Measurements from ENCODE around the gene CFHR1.
"Not testable (repeated sequence)": the region's sequence is repeated elsewhere in the genome, so short reads cannot be mapped to it uniquely, and the experiment has no call there.

The CFHR1 gene

DNA sequence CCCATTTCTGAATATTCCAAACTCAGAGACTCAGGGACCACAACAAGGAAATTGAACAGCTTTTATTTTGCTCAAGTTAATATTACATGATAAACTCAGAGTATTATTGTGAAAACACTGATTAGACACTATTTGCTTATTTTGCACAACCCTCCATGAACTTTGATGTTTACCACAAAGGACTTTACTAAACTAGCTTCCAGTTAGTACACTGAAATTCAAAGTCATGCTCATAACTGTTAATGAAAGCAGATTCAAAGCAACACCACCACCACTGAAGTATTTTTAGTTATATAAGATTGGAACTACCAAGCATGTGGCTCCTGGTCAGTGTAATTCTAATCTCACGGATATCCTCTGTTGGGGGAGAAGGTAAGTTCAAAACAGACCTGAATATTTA, at the start of gene CFHR1:
CFHR1 (plus strand) TSS at position 201 of the 400 bp plus-strand sequence; CDS start at position 315, 114 bp downstream.
- peak; percentile 53 for FAIRE-seq
- not testable (repeated sequence) for DNase-seq (ENCODE audit: insufficient read length, low spot score)

DNA sequence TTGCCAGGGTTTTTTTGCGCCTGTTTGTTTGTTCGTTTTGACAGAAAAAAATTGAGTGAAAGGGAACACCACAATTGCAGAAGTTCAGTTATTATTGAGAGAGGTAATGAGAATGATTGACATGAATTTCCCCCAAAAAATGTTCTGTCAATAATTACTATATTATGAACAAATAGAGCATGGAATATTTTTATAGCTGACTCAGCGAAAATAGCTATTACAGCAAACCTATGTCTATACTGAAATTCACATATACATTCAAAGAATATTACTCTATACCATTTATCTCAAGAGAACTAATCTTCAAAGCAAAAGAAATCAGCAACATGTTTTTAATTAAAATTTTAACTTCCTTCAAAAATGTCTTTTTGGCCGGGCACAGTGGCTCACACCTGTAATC, 49.7 kb upstream of the CFHR1 start:
- not testable (repeated sequence) for DNase-seq (ENCODE audit: insufficient read length, low spot score)
- FAIRE-seq: peak; percentile 65

DNA sequence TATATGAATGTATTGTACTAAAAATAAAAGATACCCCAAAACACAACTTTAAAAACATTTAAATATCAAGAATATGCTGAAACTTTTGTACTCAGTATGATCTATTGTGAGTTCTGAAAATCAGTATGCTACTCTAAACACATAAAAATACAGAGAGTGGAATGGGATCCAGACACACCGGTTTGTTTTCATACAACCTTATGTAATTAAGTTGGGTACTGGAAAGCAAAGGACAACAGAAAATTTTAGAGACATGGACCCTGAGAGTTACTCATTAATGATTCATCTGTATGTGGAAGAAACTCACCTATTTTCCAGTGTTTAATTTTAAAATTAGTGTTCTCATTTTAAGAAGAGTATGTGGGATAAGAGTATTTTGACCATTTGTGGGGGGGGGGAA, 45.8 kb upstream of the CFHR1 start:
- DNase-seq (ENCODE audit: insufficient read length, low spot score) (no peak), FAIRE-seq (no peak)
- TF ChIP-seq POLR2A (IDR thresholded peaks at IDR 0.05; ENCODE audit: low read depth, low read length): no peak

DNA sequence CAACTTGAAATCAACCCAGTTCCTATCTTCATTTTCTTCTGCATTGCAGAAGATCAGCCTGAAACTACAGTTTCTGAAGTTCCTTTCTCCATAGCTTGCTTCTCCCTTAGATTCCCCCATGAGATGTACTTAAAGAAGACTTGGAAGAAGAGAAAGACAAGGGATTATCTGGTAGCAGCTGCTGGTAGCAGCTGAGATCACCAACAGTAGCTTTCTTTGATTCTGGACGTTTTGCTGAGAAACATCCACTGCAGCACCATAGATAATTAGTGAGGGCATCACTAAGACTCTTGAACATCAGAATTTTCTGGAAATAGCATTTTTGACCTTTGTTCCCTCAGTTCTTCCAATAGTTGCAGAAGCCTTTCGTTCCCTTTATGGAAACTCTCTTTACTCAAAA, 45.4 kb upstream of the CFHR1 start:
- no peak for TF ChIP-seq POLR2A (IDR thresholded peaks at IDR 0.05; ENCODE audit: low read depth, low read length)
- DNase-seq (ENCODE audit: insufficient read length, low spot score) (no peak), FAIRE-seq (no peak)

DNA sequence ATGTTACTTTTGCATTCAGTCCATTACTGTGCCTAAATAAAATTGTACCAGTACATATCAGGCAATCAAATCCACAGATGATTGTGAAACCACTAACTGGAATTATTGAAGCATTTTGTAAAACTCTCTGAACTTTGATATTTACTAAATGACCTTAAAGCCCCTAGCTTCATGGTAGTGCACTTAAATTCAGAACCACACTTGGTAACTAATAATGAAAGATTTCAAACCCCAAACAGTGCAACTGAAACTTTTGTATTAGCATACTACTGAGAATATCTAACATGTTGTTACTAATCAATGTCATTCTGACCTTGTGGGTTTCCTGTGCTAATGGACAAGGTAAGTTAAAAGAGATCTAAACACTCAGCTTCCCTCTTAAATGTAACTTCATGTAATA, 44.9 kb upstream of the CFHR1 start, which contains the start of gene CFHR3:
CFHR3 (plus strand) TSS at position 238 of the 400 bp plus-strand sequence; CDS start at position 285, 47 bp downstream.
- DNase-seq (ENCODE audit: insufficient read length, low spot score) (no peak), FAIRE-seq (no peak)
- no peak for TF ChIP-seq POLR2A (IDR thresholded peaks at IDR 0.05; ENCODE audit: low read depth, low read length)

DNA sequence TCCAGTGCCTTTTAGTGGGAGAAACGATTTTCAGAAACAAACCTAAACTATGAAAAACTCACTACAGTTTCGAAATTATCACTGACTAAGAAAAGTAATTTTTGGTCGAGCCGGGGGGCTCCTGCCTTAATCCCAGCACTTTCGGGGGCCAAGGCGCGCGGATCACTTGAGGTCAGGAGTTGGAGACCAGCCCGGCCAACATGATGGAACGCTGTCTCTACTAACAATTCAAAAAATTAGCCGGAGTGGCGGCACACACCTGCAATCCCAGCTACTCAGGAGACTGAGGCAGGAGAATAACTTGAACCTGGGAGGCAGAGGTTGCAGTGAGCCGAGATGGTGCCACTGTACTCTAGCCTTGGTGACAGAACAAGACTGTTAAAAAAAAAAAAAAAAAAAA, 41.9 kb upstream of the CFHR1 start:
- no peak for TF ChIP-seq POLR2A (IDR thresholded peaks at IDR 0.05; ENCODE audit: low read depth, low read length)
- DNase-seq (ENCODE audit: insufficient read length, low spot score) (no peak), FAIRE-seq (no peak)

DNA sequence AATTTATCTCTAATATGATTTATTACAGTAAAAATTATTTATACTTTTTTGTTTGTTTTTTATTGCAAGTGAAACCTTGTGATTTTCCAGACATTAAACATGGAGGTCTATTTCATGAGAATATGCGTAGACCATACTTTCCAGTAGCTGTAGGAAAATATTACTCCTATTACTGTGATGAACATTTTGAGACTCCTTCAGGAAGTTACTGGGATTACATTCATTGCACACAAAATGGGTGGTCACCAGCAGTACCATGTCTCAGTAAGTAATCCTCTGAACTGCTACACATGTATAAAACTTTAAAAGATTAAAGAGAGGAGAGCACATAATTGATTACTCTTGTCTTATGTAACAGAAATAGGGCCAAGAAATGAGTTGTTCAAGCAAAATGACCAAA, 40.4 kb upstream of the CFHR1 start:
- DNase-seq (ENCODE audit: insufficient read length, low spot score) (no peak), FAIRE-seq (no peak)
- no peak for TF ChIP-seq POLR2A (IDR thresholded peaks at IDR 0.05; ENCODE audit: low read depth, low read length)

DNA sequence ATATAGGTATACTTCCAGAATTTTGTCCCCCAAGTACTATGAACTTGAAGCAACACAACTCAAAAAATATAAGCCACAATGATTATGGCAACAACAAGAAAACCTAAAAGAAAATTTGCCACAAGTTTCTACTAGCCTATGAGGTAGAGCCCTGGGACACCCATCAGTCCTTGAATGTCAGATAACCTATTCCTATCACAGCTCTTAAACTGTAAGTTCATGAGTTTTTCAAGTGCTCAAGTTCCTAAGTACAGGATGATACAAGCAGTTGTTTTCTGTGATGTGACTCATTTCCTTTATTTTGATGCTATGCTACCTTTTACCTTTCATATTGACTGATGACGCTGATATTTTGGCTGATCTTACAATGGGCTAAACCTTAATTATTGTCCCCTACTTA, 28.3 kb upstream of the CFHR1 start:
- not testable (repeated sequence) for FAIRE-seq; DNase-seq (ENCODE audit: insufficient read length, low spot score)

DNA sequence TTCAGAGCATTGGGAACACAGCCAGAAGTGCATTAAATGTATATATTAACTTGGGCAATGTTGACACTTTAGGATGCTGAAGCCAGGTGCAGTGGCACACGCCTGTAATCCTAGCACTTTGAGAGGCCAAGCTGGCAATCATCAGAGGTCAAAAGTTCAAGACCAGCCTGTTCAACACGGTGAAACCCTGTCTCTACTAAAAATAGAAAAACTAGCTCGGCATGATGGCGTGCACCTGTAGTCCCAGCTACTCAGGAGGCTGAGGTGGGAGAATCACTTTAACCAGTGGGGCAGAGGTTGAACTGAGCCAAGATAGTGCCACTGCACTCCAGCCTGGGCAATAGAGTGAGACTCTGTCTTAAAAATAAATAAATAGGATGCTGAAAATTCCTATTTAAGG, 25.4 kb upstream of the CFHR1 start:
- DNase-seq (ENCODE audit: insufficient read length, low spot score); FAIRE-seq: not testable (repeated sequence)

DNA sequence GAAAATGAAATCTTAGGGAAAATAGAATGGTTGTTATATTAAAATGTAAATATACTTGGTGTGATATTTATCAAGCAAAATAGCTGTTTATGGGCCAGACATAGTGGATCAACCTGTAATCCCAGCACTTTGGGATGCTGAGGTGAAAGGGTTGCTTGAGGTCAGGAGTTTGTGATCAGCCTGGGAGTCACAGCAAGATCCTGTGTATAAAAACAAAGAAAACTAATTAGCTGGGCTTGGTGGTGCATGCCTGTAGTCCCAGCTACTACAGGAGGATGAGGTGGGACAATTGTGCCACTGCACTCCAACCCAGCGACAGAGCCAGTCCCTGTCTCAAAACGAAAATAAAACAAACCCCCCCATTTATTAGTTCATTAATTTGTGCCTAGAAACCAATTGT, 21.6 kb upstream of the CFHR1 start:
- no peak for FAIRE-seq

DNA sequence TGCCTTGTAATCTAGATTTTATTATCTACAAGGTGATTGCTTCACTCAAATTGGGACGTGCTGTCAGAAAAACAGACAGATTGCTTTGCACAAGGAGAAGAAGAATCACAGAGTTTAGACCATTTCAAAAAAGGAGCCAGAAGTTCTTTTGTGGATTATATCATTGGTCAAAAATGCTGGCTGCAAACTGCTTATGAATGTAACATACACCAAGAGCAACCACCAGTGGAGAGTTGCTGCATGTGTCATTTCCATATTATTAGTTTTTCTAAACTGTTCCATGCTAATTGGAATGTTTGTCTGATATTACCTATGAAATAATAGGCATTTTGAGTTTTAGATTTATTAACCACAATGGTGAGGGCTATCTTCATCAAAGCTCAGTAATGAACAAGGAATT, 17.6 kb upstream of the CFHR1 start:
- not testable (repeated sequence) for FAIRE-seq

More for the DNA sequence above, 21.6 kb upstream of the CFHR1 start:
- DNase-seq (ENCODE audit: insufficient read length, low spot score): no peak
- TF ChIP-seq POLR2A (IDR thresholded peaks at IDR 0.05; ENCODE audit: low read depth, low read length): no peak

DNA sequence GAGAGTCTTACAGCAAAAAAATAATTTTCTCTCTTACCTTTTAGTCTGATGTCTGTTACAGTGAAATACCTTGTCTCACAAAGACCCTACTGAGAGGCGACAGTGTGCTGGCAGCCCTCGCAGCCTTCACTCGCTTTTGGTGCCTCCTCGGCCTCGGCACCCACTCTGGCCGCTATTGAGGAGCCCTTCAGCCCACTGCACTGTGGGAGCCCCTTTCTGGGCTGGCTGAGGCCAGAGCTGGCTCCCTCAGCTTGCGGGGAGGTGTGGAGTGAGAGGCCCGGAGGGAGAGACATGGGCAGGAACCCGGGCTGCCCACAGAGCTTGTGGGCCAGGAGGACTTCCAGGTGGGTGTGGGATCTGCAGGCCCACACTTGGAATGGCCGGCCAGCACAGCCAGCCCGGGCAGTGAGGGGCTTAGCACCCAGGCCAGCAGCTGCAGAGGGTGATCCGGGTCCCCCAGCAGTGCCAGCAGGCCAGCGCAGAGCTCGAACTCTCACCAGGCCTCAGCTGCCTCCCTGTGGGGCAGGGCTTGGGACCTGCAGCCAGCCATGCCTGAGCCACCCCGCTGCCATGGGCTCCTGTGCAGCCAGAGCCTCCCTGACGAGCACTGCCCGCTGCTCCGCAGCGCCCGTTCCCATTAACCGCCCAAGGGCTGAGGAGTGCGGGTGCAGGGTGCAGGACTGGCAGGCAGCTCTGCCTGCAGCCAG, 10.8 kb upstream of the CFHR1 start:
- FAIRE-seq (no peak), DNase-seq (ENCODE audit: insufficient read length, low spot score) (no peak)
- no peak for TF ChIP-seq POLR2A (IDR thresholded peaks at IDR 0.05; ENCODE audit: low read depth, low read length)

More for the DNA sequence above, 17.6 kb upstream of the CFHR1 start:
- DNase-seq (ENCODE audit: insufficient read length, low spot score): not testable (repeated sequence)

DNA sequence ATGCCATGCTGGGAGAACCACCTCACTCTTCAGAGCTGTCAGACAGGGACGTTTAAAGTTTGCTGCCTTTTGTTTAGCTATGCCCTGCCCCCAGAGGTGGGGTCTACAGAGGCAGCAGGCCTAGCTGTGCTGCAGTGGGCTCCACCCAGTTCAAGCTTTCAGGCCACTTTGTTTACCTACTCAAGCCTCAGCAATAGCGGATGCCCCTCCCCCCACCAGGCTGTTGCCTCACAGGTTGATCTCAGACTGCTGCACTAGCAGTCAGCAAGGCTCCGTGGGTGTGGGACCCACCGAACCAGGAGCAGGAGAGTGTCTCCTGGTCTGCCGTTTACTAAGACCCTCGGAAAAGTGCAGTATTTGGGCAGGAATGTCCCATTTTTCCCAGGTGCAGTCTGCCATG, 2.1 kb upstream of the CFHR1 start:
- DNase-seq (ENCODE audit: insufficient read length, low spot score); FAIRE-seq: not testable (repeated sequence)

DNA sequence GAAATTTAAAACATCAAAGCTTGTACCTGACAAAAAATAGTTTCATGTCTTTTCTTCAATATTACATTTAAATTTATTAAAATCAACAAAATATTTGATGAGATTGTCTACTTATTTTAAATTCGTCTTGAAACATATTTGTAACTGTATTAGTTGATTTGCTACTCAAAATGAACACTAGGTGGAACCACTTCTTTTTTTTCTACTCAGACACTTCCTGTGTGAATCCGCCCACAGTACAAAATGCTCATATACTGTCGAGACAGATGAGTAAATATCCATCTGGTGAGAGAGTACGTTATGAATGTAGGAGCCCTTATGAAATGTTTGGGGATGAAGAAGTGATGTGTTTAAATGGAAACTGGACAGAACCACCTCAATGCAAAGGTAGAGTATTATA, 8.3 kb downstream of the CFHR1 start:
- FAIRE-seq: peak; percentile 91
- DNase-seq (ENCODE audit: insufficient read length, low spot score): not testable (repeated sequence)

DNA sequence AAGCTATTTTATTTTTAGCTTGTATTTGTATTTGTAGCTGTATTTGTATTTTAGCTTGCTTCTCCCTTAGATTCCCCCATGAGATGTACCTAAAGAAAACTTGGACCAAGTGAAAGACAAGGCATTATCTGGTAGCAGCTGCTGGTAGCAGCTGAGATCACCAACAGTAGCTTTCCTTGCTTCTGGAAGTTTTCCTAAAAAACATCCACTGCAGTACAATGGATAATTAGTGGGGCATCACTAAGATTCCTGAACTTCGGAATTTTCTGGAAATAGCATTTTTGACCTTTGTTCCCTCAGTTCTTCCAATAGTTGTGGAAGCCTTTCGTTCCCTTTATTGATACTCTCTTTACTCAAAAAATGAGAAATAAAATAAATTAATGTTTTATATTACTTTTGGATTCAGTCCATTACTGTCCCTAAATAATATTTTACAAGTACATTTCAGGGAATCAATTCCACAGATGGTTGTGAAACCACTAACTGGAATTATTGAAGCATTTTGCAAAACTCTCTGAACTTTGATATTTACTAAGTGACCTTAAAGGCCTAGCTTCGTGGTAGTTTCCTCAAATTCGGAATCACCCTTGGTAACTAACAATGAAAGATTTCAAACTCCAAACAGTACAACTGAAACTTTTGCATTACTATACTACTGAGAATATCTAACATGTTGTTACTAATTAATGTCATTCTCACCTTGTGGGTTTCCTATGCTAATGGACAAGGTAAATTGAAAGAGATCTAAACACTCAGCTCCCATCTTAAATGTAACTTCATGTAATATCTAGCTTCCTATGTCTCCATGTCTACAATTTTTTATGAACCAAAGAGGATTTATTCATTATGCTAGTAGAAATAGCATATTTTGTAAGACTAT, 30.3 kb downstream of the CFHR1 start:
- DNase-seq (ENCODE audit: insufficient read length, low spot score); FAIRE-seq: not testable (repeated sequence)

All from H54 (cell line).